ENCODE data around the gene RYR2.

GRCh38 chr1:237179503-237179902 lies 137.5 kb downstream of the RYR2 start:
- TF ChIP-seq CTCF (IDR thresholded peaks at IDR 0.05): no peak
- TF ChIP-seq POLR2A (IDR thresholded peaks at IDR 0.05): no peak

Measured in esophagus squamous epithelium (tissue), 4 donors.